ENCODE results near the gene JAKMIP1.

The JAKMIP1 gene

GRCh38 chr4:6200011-6200921, at the start of gene JAKMIP1:
Gene JAKMIP1, minus strand, starts transcription at chr4:6200549. Its CDS starts 87,699 bp downstream, at chr4:6112850.
- DNase-seq: peak; percentile 92

GRCh38 chr4:6248394-6248793, 48.0 kb upstream of the JAKMIP1 start:
- no peak for DNase-seq

DNA sequence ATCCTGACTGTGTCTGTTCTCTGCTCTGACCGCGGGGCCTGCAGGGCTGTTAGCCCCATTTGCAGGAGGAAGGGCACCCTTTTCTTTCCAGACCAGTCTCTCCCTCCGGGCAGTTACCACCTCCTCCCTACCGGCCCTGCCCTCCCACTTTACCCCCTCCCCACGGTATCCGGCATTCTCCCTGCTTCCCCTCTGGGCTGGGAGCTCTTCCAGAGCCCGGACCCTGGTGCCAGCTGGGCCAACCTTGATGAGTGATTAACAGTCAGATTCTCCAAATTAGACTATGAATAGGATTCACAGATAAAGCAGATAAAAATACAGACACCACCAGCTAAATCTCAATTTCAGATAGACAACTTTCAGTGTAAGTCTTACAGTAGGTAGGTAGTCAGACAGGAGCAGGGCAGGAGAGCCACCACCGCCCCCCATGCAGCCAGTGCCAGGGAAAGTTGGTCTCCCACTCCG, 45.9 kb upstream of the JAKMIP1 start:
- DNase-seq: no peak

DNA sequence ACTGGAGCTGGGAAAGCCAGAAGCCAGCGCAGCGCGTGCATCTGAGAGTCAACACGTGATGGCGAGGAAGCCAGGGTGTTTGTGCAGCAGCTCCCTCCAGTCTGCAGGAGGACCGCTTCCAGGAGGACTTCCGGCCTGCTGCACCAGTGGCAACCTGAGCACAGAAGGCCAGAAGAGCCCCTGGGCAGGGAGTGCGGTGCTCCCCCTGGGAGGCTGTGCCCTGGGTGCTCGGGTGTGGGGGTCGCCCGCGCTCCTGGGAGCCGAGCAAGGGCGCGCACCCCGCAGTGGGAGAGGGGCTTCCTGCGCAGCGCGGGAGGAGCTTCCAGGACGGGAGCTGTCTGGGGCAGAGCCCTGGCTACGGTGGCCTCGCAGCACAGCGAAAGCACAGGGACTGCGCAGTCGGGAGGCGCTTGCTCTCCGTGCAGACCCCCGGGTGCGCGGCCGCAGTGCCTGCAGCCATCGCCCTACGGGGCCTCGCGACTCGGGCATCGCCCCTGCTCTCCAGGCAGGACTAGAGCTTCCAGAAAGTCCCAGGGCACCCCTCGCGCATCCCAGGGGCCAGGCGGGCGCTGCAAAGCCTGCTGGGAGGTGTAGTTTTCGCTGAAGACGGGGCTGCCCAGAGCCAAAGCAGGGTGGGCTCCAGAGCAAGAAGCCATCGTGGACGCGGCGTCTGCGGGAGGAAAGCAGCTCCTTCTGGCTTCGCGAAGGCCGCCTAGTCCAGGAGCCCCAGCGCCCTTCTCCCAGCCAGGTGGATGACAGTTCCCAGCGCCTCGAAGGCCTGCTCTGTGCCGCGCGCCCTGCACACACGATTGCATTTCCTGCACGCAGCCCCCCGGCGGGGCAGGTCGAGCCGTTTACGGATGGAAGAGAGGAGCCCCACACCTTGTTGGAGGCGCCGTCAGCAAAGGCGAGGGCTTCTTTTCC, 45.2 kb upstream of the JAKMIP1 start:
- DNase-seq: no peak

- DNase-seq: no peak
These were observed 42.1 kb upstream of the JAKMIP1 start for GRCh38 chr4:6242271-6243029.

- DNase-seq: no peak
These were observed 40.9 kb upstream of the JAKMIP1 start for GRCh38 chr4:6241062-6241845.

DNA sequence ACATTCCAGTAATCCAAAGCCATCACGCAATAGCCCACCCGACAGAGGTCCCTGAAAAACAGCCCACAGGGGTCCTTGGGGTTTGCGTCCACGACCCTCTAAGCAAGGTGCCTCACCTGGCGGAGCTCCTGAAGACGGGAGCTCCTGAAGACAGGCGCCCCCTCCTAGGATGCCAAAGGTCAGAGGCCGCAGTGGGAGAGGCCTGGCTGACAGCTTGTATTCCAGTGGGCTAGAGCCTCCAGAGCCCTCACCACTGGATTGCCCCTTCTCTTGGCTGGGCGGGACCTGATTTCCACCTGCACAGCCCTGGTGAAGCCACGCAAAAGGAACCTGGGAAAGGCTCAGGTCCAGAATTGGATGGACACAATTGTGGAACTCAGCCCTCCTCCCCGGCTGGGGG, 39.6 kb upstream of the JAKMIP1 start:
- no peak for DNase-seq

- DNase-seq: no peak
These were observed 39.1 kb upstream of the JAKMIP1 start for GRCh38 chr4:6239486-6239885.

DNA sequence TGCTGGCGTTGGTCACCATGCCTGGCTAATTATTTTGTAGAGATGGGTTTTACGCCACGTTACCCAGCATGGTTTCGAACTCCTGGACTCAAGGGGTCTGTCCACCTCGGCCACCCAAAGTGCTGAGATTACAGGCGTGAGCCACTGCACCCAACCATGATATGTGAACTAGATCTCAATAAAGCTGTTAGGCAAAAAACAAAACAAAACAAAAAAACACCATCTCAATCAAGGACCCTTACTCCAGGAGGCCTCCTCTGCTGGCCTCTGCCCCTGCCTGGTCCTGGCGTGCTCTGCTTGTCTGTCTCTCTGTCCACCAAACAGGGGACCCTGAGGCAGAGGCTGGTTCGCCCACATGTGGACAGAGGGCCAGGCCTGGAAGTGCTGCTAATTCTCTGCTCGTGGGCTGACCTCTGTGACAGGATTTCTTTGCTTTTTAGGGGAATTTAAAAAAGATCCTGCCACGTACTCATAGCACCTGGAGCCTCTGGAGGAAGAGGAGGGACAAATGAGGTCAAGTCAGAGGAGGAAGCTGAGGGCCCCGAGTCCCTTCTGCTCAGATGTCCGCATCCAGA, 36.6 kb upstream of the JAKMIP1 start:
- DNase-seq: no peak

GRCh38 chr4:6235901-6236640, 35.7 kb upstream of the JAKMIP1 start:
- DNase-seq: no peak

- DNase-seq: no peak
These were observed 34.7 kb upstream of the JAKMIP1 start for GRCh38 chr4:6235012-6235411.

- DNase-seq: no peak
These were observed 33.6 kb upstream of the JAKMIP1 start for GRCh38 chr4:6233929-6234328.

GRCh38 chr4:6232836-6233785, 32.8 kb upstream of the JAKMIP1 start:
- DNase-seq: no peak

- DNase-seq: no peak
These were observed 31.4 kb upstream of the JAKMIP1 start for GRCh38 chr4:6231663-6232165.

DNA sequence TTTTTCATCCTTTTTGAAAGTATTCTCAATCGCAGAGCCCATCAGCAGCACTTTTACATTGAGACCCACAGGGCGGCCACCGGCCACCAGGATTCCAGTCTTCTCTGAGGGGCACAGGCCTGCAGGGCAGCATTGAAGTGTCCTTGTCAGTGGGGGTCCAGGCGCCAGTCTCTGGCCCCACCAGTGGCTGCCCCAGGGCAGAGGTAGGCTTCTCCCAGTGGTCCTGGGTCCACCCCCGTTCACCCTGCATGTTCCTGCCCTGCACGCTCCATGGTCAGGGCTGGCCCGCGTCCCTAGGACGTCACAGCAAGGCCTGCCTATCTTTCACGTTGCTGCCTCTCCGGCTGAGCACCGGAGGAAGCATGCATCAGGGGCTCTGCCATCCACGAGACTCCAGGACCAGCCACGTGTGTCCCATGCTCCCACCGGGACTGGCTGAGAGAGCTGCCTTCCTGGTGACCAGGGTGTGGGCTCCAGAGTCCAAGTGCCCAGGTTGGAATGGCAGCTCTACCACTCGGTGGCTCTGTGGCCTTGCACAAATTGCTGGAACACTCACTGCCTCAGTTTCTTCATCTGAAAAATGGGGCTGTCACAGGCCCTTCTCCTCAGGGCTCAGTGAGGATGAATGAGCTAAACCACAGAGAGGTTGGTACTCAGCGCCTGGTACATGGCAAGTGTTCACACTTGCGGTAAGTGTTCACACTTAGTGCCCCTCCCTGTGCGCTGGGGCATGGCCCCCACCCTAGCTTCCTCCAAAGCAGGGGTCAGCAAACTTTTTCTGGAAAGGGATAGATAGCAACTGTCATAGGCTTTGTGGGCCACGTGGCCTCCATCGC, 30.7 kb upstream of the JAKMIP1 start:
- DNase-seq: no peak

GRCh38 chr4:6230502-6230785, 30.1 kb upstream of the JAKMIP1 start:
- DNase-seq: no peak

GRCh38 chr4:6229671-6230501, 29.5 kb upstream of the JAKMIP1 start:
- DNase-seq: no peak

DNA sequence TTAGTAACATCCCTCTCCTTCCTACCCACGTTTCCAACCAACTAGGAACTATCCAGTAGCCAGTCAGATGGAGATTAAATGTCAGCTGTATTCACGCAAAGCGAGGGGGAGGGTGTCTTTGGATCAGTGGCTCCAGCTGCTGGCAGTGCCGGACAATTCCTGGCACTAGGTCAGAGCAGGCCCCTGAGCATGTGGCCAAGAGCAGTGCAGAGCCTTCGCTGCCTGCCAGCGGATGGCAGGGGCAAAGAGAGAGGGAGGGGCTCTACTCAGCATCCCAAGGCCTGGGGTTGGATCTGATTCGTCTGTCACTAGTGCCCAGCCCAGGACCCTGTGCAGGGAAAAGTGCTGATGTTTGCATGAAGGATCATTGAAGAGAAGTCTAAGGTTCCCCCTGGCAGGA, 28.7 kb upstream of the JAKMIP1 start:
- DNase-seq: no peak
